Measurements from ENCODE around the gene RPS19.

DNA sequence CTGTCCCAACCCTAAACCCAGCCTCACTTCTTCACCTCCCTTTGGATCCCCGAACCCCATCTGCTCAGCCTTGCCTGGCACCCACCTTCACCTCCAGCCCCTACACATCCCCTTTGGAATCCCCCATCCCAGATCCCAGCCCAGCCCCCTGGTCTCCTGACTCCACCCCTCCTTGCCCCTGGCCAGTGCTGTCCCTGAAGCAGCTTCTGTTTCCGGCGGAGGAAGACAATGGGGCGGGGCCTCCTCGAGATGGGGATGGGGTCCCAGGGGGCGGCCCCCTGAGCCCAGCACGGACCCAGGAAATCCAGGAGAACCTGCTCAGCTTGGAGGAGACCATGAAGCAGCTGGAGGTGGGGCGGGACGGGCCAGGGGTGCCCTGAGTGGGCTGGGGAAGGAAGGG is 46.2 kb downstream of the RPS19 start:
- TF ChIP-seq, protein P1, sequence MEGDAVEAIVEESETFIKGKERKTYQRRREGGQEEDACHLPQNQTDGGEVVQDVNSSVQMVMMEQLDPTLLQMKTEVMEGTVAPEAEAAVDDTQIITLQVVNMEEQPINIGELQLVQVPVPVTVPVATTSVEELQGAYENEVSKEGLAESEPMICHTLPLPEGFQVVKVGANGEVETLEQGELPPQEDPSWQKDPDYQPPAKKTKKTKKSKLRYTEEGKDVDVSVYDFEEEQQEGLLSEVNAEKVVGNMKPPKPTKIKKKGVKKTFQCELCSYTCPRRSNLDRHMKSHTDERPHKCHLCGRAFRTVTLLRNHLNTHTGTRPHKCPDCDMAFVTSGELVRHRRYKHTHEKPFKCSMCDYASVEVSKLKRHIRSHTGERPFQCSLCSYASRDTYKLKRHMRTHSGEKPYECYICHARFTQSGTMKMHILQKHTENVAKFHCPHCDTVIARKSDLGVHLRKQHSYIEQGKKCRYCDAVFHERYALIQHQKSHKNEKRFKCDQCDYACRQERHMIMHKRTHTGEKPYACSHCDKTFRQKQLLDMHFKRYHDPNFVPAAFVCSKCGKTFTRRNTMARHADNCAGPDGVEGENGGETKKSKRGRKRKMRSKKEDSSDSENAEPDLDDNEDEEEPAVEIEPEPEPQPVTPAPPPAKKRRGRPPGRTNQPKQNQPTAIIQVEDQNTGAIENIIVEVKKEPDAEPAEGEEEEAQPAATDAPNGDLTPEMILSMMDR (IDR thresholded peaks at IDR 0.05), result no peak
- TF ChIP-seq POLR2AphosphoS5 (IDR thresholded peaks at IDR 0.05; ENCODE audit: low read depth, low read length), result no peak
